Endothelial cell of umbilical vein (primary cell): Measurements from ENCODE around the gene PRKAB1. TPM values are rescaled to one million over a fixed set of nuclear protein-coding genes. Genes with fewer than 3 reads are reported as not detected.

Source experiments
- BruUV-seq: library from RNA; stranded (reverse); fragments of 400-500 nt; replicated peaks from 2 replicates; lab custom pipeline; 2021; lab: Mats Ljungman, UMichigan
- CTCF ChIA-PET: fragments of 300-600, 350-600 bp; sonication (Branson Sonifier 250); formaldehyde crosslinking; loops from one replicate; lab custom pipeline; 2021; ENCODE audit warnings: antibody characterized with exemption, inconsistent platforms; lab: Charles Lee
- POLR2A ChIA-PET: fragments of 300-600, 350-600 bp; sonication (Branson Sonifier 250); formaldehyde crosslinking; loops from one replicate; lab custom pipeline; 2021; ENCODE audit warnings: antibody characterized with exemption, inconsistent platforms; lab: Charles Lee
- DNase-seq: peaks from one replicate; pipeline ENCODE4 v3.0.0-alpha.2; 2011; ENCODE audit warnings: low read depth, low spot score
- FAIRE-seq: peaks from 2 replicates; lab custom pipeline; 2011; peaks lifted over from hg19 to GRCh38; lab: Jason Lieb, UNC
- H2AFZ ChIP-seq: 2 replicates; pipeline ENCODE4 v1.6.0; 2012; ENCODE audit warnings: low read depth, low read length, control low read depth, inconsistent platforms
- H3K27ac ChIP-seq: 2 replicates; pipeline ENCODE4 v1.5.1; 2011; ENCODE audit warnings: low read depth, mild to moderate bottlenecking, control low read depth, low read length, moderate library complexity; ENCODE audit not compliant: insufficient read depth
- H3K27me3 ChIP-seq, 2 experiments: 2 replicates each; pipeline versions ENCODE4 v1.6.0 to v1.6.1; 2011; ENCODE audit warnings: low read length in 2 of 2, mixed read lengths in 1 of 2; ENCODE audit not compliant: control insufficient read depth in 2 of 2, insufficient read depth in 2 of 2
- H3K36me3 ChIP-seq, 2 experiments: 2 replicates in 1 of 2; 3 replicates in 1 of 2; pipeline ENCODE4 v1.5.1; 2011; ENCODE audit warnings: low read length in 2 of 2, mild to moderate bottlenecking in 1 of 2, moderate library complexity in 1 of 2; ENCODE audit not compliant: control insufficient read depth in 2 of 2, insufficient read depth in 2 of 2; ENCODE audit errors: extremely low read depth in 1 of 2
- H3K4me1 ChIP-seq: 3 replicates; pipeline ENCODE4 v1.5.1; 2011; ENCODE audit warnings: mild to moderate bottlenecking, low read length; ENCODE audit not compliant: control insufficient read depth, insufficient read depth; ENCODE audit errors: extremely low read depth
- H3K4me2 ChIP-seq: 2 replicates; pipeline ENCODE4 v1.6.1; 2011; ENCODE audit warnings: low read length, control low read depth, mixed read lengths; ENCODE audit not compliant: insufficient read depth
- H3K4me3 ChIP-seq, 3 experiments: fragments of 200-600 bp in 1 of 3; sonication (generic), shearing (Covaris generic) in 1 of 3; replicated peaks in 1 of 3; 2 replicates each; pipeline ENCODE4 v1.5.1; 2011 to 2016; ENCODE audit warnings: control low read depth in 3 of 3, low read length in 3 of 3, mild to moderate bottlenecking in 2 of 3, inconsistent platforms in 1 of 3, low read depth in 1 of 3, moderate library complexity in 1 of 3; ENCODE audit not compliant: insufficient read depth in 1 of 3
- H3K79me2 ChIP-seq: 2 replicates; pipeline ENCODE4 v1.6.0; 2012; ENCODE audit warnings: low read length, inconsistent platforms; ENCODE audit not compliant: control insufficient read depth, insufficient read depth
- H3K9ac ChIP-seq: replicated peaks from 2 replicates; pipeline ENCODE3; 2011; ENCODE audit warnings: low read length, control low read depth; ENCODE audit not compliant: insufficient read depth; ENCODE audit errors: extremely low read depth
- H3K9me1 ChIP-seq: replicated peaks from 3 replicates; pipeline ENCODE4 v1.6.0; 2011; ENCODE audit warnings: mild to moderate bottlenecking, low read length; ENCODE audit not compliant: control insufficient read depth, insufficient read depth; ENCODE audit errors: extremely low read depth
- H3K9me3 ChIP-seq: replicated peaks from 2 replicates; pipeline ENCODE4 v1.5.1; 2012; ENCODE audit warnings: low read length, inconsistent platforms; ENCODE audit not compliant: control insufficient read depth, insufficient read depth
- H4K20me1 ChIP-seq: replicated peaks from 2 replicates; pipeline ENCODE3; 2011; ENCODE audit warnings: mild to moderate bottlenecking, low read length; ENCODE audit not compliant: control insufficient read depth, insufficient read depth; ENCODE audit errors: extremely low read depth
- EZH2 ChIP-seq: IDR thresholded peaks from 2 replicates; pipeline ENCODE4 v1.6.1; 2012; ENCODE audit warnings: borderline replicate concordance, low read depth, mild to moderate bottlenecking, moderate library complexity, low read length, inconsistent platforms; ENCODE audit not compliant: severe bottlenecking
- FOS ChIP-seq: IDR thresholded peaks from 2 replicates; pipeline ENCODE4 v1.6.1; 2011; ENCODE audit warnings: mild to moderate bottlenecking, low read length, moderate library complexity, borderline replicate concordance; ENCODE audit not compliant: insufficient read depth
- POLR2A ChIP-seq: IDR thresholded peaks from 2 replicates; pipeline ENCODE4 v1.6.1; 2012; ENCODE audit warnings: low read depth, mild to moderate bottlenecking, control low read depth, low read length
- POLR2AphosphoS5 ChIP-seq: IDR thresholded peaks from 2 replicates; pipeline ENCODE4 v1.6.1; 2012; ENCODE audit warnings: low read depth, mild to moderate bottlenecking, control low read depth, low read length, moderate library complexity; ENCODE audit not compliant: insufficient read depth
- dilution Hi-C: fragments of 300-500 bp; cut with MboI; formaldehyde crosslinking; loops from one replicate; pipeline ENCODE4 v1.15.0; 2019; ENCODE audit warnings: low sequenced_read_pairs; ENCODE audit not compliant: extremely low pct_ligation_motif_present
- intact Hi-C: fragments of 100-400 bp; cut with micrococcal nuclease; formaldehyde crosslinking; loops from one replicate; pipeline ENCODE4 v1.10.0; 2022
- polyA plus RNA-seq, 4 experiments: library from polyadenylated mRNA; depleted of rRNA in 3 of 4; stranded (reverse) in 3 of 4; unstranded in 1 of 4; fragments of >200 nt; gene quantifications; 2 replicates each; pipeline versions ENCODE4 v1.2.1 to v1.2.3, GENCODE V29; 2011 to 2012; ENCODE audit warnings: missing spikeins in 1 of 4
- total RNA-seq: library from RNA; stranded (reverse); gene quantifications from 2 replicates; pipeline ENCODE4 v1.2.3, GENCODE V29; 2021
- TF ChIP-seq, protein P1 (sequence below), 2 donors: IDR thresholded peaks; 1 replicate in 1 of 2; 2 replicates in 1 of 2; pipeline ENCODE4 v1.5.1; 2011; ENCODE audit warnings: low read length in 2 of 2, mild to moderate bottlenecking in 2 of 2, moderate library complexity in 2 of 2, control low read depth in 1 of 2, inconsistent platforms in 1 of 2, low read depth in 1 of 2; ENCODE audit not compliant: insufficient read depth in 1 of 2; ENCODE audit errors: extremely low read depth in 1 of 2

The PRKAB1 gene
- total and polyA plus RNA-seq, 2 donors (not counting 3 experiments of a cell fraction or from before 2014, with no cell fraction given), result 23.1 to 27.0 TPM

DNA sequence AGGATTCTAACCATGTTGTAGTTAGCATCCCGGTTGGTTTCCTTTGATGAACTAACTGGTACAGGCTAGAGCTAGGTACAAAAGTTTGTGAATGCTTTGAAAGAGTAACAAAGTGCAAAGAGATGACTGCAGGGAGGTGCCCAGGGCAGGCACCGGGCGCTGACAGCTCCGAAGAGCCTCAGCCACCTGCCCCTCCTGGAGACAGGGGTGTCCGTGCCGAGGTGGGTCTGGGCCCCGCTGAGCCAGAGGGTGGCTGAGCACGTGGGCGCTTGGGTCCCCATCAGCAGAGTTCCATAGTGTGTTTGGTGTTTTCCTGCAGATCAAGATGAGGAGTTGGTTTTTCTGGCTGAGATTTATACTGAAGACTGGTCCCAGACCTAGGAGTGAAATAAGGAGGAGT, 19.9 kb downstream of the PRKAB1 start:
- ChIA-PET POLR2A (no interaction called here), CTCF (interaction anchor here (0.6 to 2.4 kb wide), 2 partner anchors 93 to 247 kb away, joined by 3 to 10 read pairs; no protein-coding TSS in a partner anchor)
- dilution Hi-C loops (no loop called here), intact Hi-C loops (no loop called here)
- Histone ChIP-seq H3K4me3 (no peak overlapping the region), H3K4me2 (no peak overlapping the region), H3K9me1 (no peaks in the 10 kb centered on the region), H3K27me3 (no peaks in the 10 kb centered on the region), H3K4me1 (peaks cover 14% of the 10 kb centered on the region), H3K27ac (no peak overlapping the region), H3K36me3 (peaks cover 0 to 2% of the 10 kb centered on the region in 2 experiments), H3K79me2 (no peaks in the 10 kb centered on the region), H2AFZ (no peak overlapping the region), H3K9me3 (no peaks in the 10 kb centered on the region), H4K20me1 (no peaks in the 10 kb centered on the region), H3K9ac (no peak overlapping the region)
- no TSS peak for BruUV-seq
- DNase-seq, result no peak
- no peak for FAIRE-seq
- TF ChIP-seq EZH2, result no peak

DNA sequence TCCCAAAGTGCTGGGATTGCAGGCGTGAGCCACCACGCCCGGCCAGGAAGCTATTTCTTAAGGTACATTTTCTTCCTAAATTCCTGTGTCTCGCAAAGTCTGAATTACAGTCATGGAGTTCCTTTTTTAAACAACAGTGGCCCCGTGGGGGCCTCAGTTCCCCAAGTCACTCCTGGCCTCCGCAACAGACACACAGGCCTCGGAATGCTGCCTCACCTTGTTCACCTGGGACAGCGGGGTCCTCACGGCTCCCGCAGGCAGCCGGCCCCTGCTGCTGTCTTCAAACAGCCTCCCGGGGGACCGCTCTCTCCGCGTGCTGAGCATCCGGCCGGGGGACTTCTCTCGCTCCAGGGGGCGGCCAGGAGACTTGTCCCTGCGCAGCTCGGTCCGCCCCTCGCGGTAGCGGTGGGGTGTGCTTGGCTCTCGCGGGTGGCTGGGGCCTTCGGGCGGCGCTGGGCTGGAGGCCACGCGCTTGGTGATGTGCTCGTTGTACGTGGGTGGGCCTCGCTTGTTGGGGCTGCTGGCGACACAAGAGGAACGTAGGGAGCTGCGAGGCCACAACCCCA, 22.1 kb downstream of the PRKAB1 start:
- H3K27me3 ChIP-seq, result no peaks in the 10 kb centered on the region
- CTCF ChIA-PET, result interaction anchor here (1.2 to 1.8 kb wide), 2 partner anchors 23 to 90 kb away, joined by 3 to 7 read pairs; no protein-coding TSS in a partner anchor

More for the DNA sequence above, 22.1 kb downstream of the PRKAB1 start:
- H3K9ac ChIP-seq, result no peak overlapping the region
- peaks cover 30% of the 10 kb centered on the region for H3K4me1 ChIP-seq
- TF ChIP-seq FOS (no peak), EZH2 (no peak), POLR2AphosphoS5 (no peak), POLR2A (no peak)
- TF ChIP-seq, protein P1, sequence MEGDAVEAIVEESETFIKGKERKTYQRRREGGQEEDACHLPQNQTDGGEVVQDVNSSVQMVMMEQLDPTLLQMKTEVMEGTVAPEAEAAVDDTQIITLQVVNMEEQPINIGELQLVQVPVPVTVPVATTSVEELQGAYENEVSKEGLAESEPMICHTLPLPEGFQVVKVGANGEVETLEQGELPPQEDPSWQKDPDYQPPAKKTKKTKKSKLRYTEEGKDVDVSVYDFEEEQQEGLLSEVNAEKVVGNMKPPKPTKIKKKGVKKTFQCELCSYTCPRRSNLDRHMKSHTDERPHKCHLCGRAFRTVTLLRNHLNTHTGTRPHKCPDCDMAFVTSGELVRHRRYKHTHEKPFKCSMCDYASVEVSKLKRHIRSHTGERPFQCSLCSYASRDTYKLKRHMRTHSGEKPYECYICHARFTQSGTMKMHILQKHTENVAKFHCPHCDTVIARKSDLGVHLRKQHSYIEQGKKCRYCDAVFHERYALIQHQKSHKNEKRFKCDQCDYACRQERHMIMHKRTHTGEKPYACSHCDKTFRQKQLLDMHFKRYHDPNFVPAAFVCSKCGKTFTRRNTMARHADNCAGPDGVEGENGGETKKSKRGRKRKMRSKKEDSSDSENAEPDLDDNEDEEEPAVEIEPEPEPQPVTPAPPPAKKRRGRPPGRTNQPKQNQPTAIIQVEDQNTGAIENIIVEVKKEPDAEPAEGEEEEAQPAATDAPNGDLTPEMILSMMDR (IDR thresholded peaks at IDR 0.05; ENCODE audit: extremely low read depth in 1 of 2, insufficient read depth in 1 of 2, low read depth in 1 of 2, low read length in 2 of 2), result no peak
- H3K27ac ChIP-seq, result no peak overlapping the region
- no TSS peak for BruUV-seq
- H3K4me2 ChIP-seq, result no peak overlapping the region
- H3K4me3 ChIP-seq, result no peak overlapping the region
- no peaks in the 10 kb centered on the region for H3K79me2 ChIP-seq
- POLR2A ChIA-PET, result no interaction called here
- H3K9me1 ChIP-seq, result no peaks in the 10 kb centered on the region
- peaks cover 0 to 2% of the 10 kb centered on the region in 2 experiments for H3K36me3 ChIP-seq
- intact Hi-C loops (no loop called here), dilution Hi-C loops (no loop called here)
- no peaks in the 10 kb centered on the region for H3K9me3 ChIP-seq
- no peaks in the 10 kb centered on the region for H4K20me1 ChIP-seq
- H2AFZ ChIP-seq, result no peak overlapping the region
- DNase-seq (no peak), FAIRE-seq (no peak)
